Heart left ventricle (tissue), 13 donors: ENCODE results near the gene CCNB2.
"Not testable (repeated sequence)": the region's sequence is repeated elsewhere in the genome, so short reads cannot be mapped to it uniquely, and the experiment has no call there.

Experiments used
- POLR2A ChIP-seq, 2 donors: fragments of 450-650 bp; IDR thresholded peaks; one replicate each; pipeline ENCODE4 v1.6.1; 2017; ENCODE audit warnings: antibody characterized with exemption in 2 of 2, mild to moderate bottlenecking in 2 of 2, moderate library complexity in 2 of 2
- TF ChIP-seq, protein P1 (sequence below), 12 donors: fragments of 200-600 bp; sonication (generic) in 4 of 12; IDR thresholded peaks; one replicate each; pipeline versions ENCODE4 v1.5.0 to v1.8.0; 2018 to 2022; ENCODE audit warnings: antibody characterized with exemption in 12 of 12, mild to moderate bottlenecking in 5 of 12
- donor health status: ischemic (EF 13 %, LVEDD 7.1; RV severe dilation, severe dysfunction).
- donor health status: DM: no; HTN: yes; CAD: no.
- donor health status: DM: no; HTN: no; CAD: no.
- donor health status: ischemic (EF 25% LVEDD 6.9; RV normal size, moderate dysfunction).
- donor health status: ischemic (EF 25% LVEDD 5.7; RV mildly dilated, moderate dysfunction).
- donor health status: ischemic (EF 35%, LVEDD 5.7; RV mildly dilated, moderate dysfunction).
- donor health status: nonischemic (EF 11% LVEDD 7.7; RV severe dilation, severe dysfunction).
- donor health status: DM: yes; HTN: yes; CAD: no.
- donor health status: PGD.
- donor health status: ischemic (EF 29% LVEDD 5.4; RV normal size, mild dysfunction).
- donor health status: nonischemic (EF 23%, LVEDD 6.1; RV moderate dilation, normal function).

DNA sequence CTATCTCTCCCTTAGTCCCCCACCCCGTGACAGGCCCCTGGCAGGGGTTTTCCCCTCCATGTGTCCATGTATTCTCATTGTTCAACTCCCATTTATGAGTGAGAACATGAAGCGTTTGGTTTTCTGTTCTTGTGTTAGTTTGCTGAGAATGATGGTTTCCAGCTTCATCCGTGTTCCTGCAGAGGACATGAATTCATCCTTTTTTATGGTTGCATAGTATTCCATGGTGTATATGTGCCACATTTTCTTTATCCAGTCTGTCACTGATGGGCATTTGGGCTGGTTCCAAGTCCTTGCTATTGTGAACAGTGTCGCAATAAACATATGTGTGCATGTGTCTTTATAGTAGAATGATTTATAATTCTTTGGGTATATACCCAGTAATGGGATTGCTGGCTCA, 20.7 kb downstream of the CCNB2 start:
- TF ChIP-seq, protein P1, sequence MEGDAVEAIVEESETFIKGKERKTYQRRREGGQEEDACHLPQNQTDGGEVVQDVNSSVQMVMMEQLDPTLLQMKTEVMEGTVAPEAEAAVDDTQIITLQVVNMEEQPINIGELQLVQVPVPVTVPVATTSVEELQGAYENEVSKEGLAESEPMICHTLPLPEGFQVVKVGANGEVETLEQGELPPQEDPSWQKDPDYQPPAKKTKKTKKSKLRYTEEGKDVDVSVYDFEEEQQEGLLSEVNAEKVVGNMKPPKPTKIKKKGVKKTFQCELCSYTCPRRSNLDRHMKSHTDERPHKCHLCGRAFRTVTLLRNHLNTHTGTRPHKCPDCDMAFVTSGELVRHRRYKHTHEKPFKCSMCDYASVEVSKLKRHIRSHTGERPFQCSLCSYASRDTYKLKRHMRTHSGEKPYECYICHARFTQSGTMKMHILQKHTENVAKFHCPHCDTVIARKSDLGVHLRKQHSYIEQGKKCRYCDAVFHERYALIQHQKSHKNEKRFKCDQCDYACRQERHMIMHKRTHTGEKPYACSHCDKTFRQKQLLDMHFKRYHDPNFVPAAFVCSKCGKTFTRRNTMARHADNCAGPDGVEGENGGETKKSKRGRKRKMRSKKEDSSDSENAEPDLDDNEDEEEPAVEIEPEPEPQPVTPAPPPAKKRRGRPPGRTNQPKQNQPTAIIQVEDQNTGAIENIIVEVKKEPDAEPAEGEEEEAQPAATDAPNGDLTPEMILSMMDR (IDR thresholded peaks at IDR 0.05), result not testable (repeated sequence)
- not testable (repeated sequence) for TF ChIP-seq POLR2A (IDR thresholded peaks at IDR 0.05)
